Measurements from ENCODE around the gene SSU72.

Gene SSU72

GRCh38 chr1:1556505-1556904 lies 18.2 kb downstream of the SSU72 start:
- DNase-seq (ENCODE audit: low read depth), result no peak
- H3K4me3 ChIP-seq (ENCODE audit: low read depth, low read length), result no peak overlapping the region
- TF ChIP-seq CTCF (conservative IDR thresholded peaks at IDR 0.05; ENCODE audit: low read depth, low read length), result no peak

- no peak for TF ChIP-seq CTCF (conservative IDR thresholded peaks at IDR 0.05; ENCODE audit: low read depth, low read length)
- H3K4me3 ChIP-seq (ENCODE audit: low read depth, low read length), result no peak overlapping the region
- DNase-seq (ENCODE audit: low read depth), result peak; percentile 91
Measured at GRCh38 chr1:1554926-1555915, 19.4 kb downstream of the SSU72 start.

GRCh38 chr1:1554550-1554925 lies 20.1 kb downstream of the SSU72 start:
- H3K4me3 ChIP-seq (ENCODE audit: low read depth, low read length), result no peak overlapping the region
- no peak for DNase-seq (ENCODE audit: low read depth)

GRCh38 chr1:1553821-1554494 lies 20.7 kb downstream of the SSU72 start:
- DNase-seq (ENCODE audit: low read depth), result no peak
- no peak for TF ChIP-seq CTCF (conservative IDR thresholded peaks at IDR 0.05; ENCODE audit: low read depth, low read length)
- H3K4me3 ChIP-seq (ENCODE audit: low read depth, low read length), result no peak overlapping the region

More at GRCh38 chr1:1554550-1554925, 20.1 kb downstream of the SSU72 start:
- no peak for TF ChIP-seq CTCF (conservative IDR thresholded peaks at IDR 0.05; ENCODE audit: low read depth, low read length)

- no peak for TF ChIP-seq CTCF (conservative IDR thresholded peaks at IDR 0.05; ENCODE audit: low read depth, low read length)
- no peak for DNase-seq (ENCODE audit: low read depth)
- H3K4me3 ChIP-seq (ENCODE audit: low read depth, low read length), result no peak overlapping the region
Measured at GRCh38 chr1:1552263-1552639, 22.4 kb downstream of the SSU72 start.

- H3K4me3 ChIP-seq (ENCODE audit: low read depth, low read length), result no peak overlapping the region
- no peak for DNase-seq (ENCODE audit: low read depth)
- no peak for TF ChIP-seq CTCF (conservative IDR thresholded peaks at IDR 0.05; ENCODE audit: low read depth, low read length)
Measured at GRCh38 chr1:1551524-1552262, 23.0 kb downstream of the SSU72 start.
